WTC11 (cell line): ENCODE measurements around the gene RABAC1. TPM values are rescaled to one million over a fixed set of nuclear protein-coding genes. Genes with fewer than 3 reads are reported as not detected.

Experiments used
- ATAC-seq: fragments of 200-7000 bp; cut with Tn5 transposase; 2 replicates; pipeline ENCODE4 v1.10.0; 2021; ENCODE audit warnings: mild to moderate bottlenecking, moderate library complexity
- CTCF ChIA-PET: fragments of 300-600 bp; sonication (Branson Sonifier 250); formaldehyde crosslinking; loops from one replicate; lab custom pipeline; 2021; ENCODE audit warnings: antibody characterized with exemption; lab: Charles Lee
- POLR2A ChIA-PET: fragments of 350-600 bp; sonication (Branson Sonifier 250); formaldehyde crosslinking; loops from one replicate; lab custom pipeline; 2021; ENCODE audit warnings: antibody characterized with exemption; lab: Charles Lee
- DNase-seq: peaks from one replicate; pipeline ENCODE4 v3.0.0; 2021; ENCODE audit warnings: low spot score
- H3K27ac Mint-ChIP-seq: 2 replicates; pipeline ENCODE4 v1.8.0; 2021; ENCODE audit warnings: mixed read lengths
- H3K27me3 Mint-ChIP-seq: 2 replicates; pipeline ENCODE4 v1.8.0; 2021; ENCODE audit warnings: low read depth, mild to moderate bottlenecking, moderate library complexity, mixed read lengths
- H3K36me3 Mint-ChIP-seq: 2 replicates; pipeline ENCODE4 v1.8.0; 2021; ENCODE audit warnings: mixed read lengths
- H3K4me1 Mint-ChIP-seq: 2 replicates; pipeline ENCODE4 v1.8.0; 2022; ENCODE audit warnings: mixed read lengths
- H3K4me3 Mint-ChIP-seq: 2 replicates; pipeline ENCODE4 v1.8.0; 2021; ENCODE audit warnings: mild to moderate bottlenecking, moderate library complexity, mixed read lengths
- H3K9me3 Mint-ChIP-seq: 2 replicates; pipeline ENCODE4 v1.8.0; 2021; ENCODE audit warnings: mixed read lengths
- CREM ChIP-seq: sonication (generic); formaldehyde crosslinking; IDR thresholded peaks from 2 replicates; pipeline ENCODE4 v1.8.1; 2022; ENCODE audit warnings: mild to moderate bottlenecking, missing genetic modification reagents, moderate library complexity
- GRHL2 ChIP-seq: fragments of 250-450 bp; sonication (Bioruptor Pico); IDR thresholded peaks from 2 replicates; pipeline ENCODE4 v1.8.0; 2022; ENCODE audit warnings: mild to moderate bottlenecking, moderate library complexity; ENCODE audit not compliant: insufficient replicate concordance, severe bottlenecking
- JAZF1 ChIP-seq: fragments of 250-450 bp; sonication (Bioruptor Pico); IDR thresholded peaks from 2 replicates; pipeline ENCODE4 v1.9.0; 2021; ENCODE audit warnings: moderate library complexity, mild to moderate bottlenecking, inconsistent platforms
- KAT7 ChIP-seq: sonication (generic); formaldehyde crosslinking; IDR thresholded peaks from 2 replicates; pipeline ENCODE4 v1.8.1; 2023; ENCODE audit warnings: missing genetic modification reagents, mild to moderate bottlenecking, borderline replicate concordance
- SOX15 ChIP-seq: fragments of 250-450 bp; sonication (Bioruptor Pico); IDR thresholded peaks from 2 replicates; pipeline ENCODE4 v1.9.0; 2021; ENCODE audit warnings: mild to moderate bottlenecking
- ZNF263 ChIP-seq: sonication (generic); formaldehyde crosslinking; IDR thresholded peaks from 2 replicates; pipeline ENCODE4 v1.8.1; 2022; ENCODE audit warnings: low read depth, mild to moderate bottlenecking, moderate library complexity, missing genetic modification reagents
- ZNF317 ChIP-seq: sonication (generic); formaldehyde crosslinking; IDR thresholded peaks from 2 replicates; pipeline ENCODE4 v1.8.1; 2023; ENCODE audit warnings: low read depth, mild to moderate bottlenecking, moderate library complexity, missing genetic modification reagents, borderline replicate concordance
- total RNA-seq: library from RNA; stranded (reverse); gene quantifications from 3 replicates; pipeline ENCODE4 v1.2.3, GENCODE V29; 2021
- TF ChIP-seq, protein P1 (sequence below): fragments of 250-450 bp; sonication (Bioruptor Pico); IDR thresholded peaks from 2 replicates; pipeline ENCODE4 v2.1.2; 2022; ENCODE audit warnings: mild to moderate bottlenecking, moderate library complexity
- TF ChIP-seq, protein P2 (sequence below): sonication (generic); formaldehyde crosslinking; IDR thresholded peaks from 2 replicates; pipeline ENCODE4 v1.8.1; 2023; ENCODE audit warnings: mild to moderate bottlenecking, missing genetic modification reagents
- TF ChIP-seq, protein P3 (sequence below): fragments of 200-600 bp; IDR thresholded peaks from 2 replicates; pipeline ENCODE4 v1.8.0; 2022; ENCODE audit warnings: antibody characterized with exemption
- TF ChIP-seq, protein P4 (sequence below): fragments of 250-450 bp; sonication (Bioruptor Pico); IDR thresholded peaks from 2 replicates; pipeline ENCODE4 v1.9.0; 2021; ENCODE audit warnings: mild to moderate bottlenecking
- TF ChIP-seq, protein P5 (sequence below): sonication (generic); formaldehyde crosslinking; IDR thresholded peaks from 2 replicates; pipeline ENCODE4 v1.8.1; 2023; ENCODE audit warnings: mild to moderate bottlenecking, missing genetic modification reagents, moderate library complexity
- TF ChIP-seq, protein P6 (sequence below): fragments of 250-450 bp; sonication (Bioruptor Pico); IDR thresholded peaks from 2 replicates; pipeline ENCODE4 v1.9.0; 2021; ENCODE audit warnings: mild to moderate bottlenecking, borderline replicate concordance
- TF ChIP-seq, protein P7 (sequence below): sonication (generic); formaldehyde crosslinking; IDR thresholded peaks from 2 replicates; pipeline ENCODE4 v1.8.1; 2023; ENCODE audit warnings: mild to moderate bottlenecking, moderate library complexity, missing genetic modification reagents
- TF ChIP-seq, protein P8 (sequence below): sonication (generic); formaldehyde crosslinking; IDR thresholded peaks from 2 replicates; pipeline ENCODE4 v1.8.1; 2022; ENCODE audit warnings: mild to moderate bottlenecking, missing genetic modification reagents, moderate library complexity, borderline replicate concordance

Gene RABAC1
- total RNA-seq, 1 experiment from 2014 or later: 159 TPM

DNA sequence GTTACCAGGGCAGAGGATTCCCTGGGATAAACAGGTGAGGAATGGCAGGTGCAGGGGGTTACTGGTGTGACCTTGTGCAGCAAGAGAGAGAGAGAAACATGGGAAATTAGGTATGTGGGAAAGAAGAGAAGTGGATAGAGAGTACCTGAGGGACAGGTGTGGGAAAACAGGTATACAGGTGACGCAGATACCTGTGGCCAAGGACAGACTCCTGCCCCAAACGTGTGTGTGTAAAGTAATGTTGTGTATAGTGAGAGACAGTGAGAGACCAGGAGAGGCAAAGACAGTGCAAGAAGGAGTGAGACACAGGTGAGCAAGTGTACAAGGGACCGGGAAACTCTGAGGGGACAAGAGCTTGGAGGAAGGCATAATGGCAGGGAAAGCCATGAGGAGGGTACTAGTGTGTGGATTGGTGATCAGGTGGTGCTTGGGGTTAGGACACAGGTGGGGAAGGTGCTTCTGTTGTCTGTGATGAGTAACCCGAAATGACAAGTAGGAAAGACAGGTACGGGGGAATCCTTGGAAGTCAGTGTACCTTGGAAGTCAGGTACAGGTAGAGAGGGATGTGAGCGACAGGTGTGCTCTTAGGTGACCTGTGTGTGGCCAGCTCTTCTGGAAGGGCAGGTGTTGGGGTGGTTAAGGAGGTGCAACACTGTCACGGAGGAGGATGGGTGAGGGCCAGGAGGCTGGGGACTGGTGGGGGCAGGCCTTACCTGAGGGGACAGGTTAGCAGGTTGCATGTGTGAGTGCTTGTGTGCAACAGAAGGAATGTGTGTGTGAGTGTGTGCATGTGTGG, 33.7 kb downstream of the RABAC1 start:
- Mint-ChIP-seq H3K36me3 (no peaks in the 10 kb centered on the region), H3K4me3 (no peak overlapping the region), H3K9me3 (no peaks in the 10 kb centered on the region), H3K4me1 (peaks cover 22% of the 10 kb centered on the region)
- ATAC-seq (no peak), DNase-seq (no peak)
- TF ChIP-seq, protein P1, sequence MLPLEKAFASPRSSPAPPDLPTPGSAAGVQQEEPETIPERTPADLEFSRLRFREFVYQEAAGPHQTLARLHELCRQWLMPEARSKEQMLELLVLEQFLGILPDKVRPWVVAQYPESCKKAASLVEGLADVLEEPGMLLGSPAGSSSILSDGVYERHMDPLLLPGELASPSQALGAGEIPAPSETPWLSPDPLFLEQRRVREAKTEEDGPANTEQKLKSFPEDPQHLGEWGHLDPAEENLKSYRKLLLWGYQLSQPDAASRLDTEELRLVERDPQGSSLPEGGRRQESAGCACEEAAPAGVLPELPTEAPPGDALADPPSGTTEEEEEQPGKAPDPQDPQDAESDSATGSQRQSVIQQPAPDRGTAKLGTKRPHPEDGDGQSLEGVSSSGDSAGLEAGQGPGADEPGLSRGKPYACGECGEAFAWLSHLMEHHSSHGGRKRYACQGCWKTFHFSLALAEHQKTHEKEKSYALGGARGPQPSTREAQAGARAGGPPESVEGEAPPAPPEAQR (CRISPR knock-in tag): no peak
- no peak for TF ChIP-seq CREM
- TF ChIP-seq, protein P2, sequence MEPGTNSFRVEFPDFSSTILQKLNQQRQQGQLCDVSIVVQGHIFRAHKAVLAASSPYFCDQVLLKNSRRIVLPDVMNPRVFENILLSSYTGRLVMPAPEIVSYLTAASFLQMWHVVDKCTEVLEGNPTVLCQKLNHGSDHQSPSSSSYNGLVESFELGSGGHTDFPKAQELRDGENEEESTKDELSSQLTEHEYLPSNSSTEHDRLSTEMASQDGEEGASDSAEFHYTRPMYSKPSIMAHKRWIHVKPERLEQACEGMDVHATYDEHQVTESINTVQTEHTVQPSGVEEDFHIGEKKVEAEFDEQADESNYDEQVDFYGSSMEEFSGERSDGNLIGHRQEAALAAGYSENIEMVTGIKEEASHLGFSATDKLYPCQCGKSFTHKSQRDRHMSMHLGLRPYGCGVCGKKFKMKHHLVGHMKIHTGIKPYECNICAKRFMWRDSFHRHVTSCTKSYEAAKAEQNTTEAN (CRISPR knock-in tag): no peak
- TF ChIP-seq, protein P3, sequence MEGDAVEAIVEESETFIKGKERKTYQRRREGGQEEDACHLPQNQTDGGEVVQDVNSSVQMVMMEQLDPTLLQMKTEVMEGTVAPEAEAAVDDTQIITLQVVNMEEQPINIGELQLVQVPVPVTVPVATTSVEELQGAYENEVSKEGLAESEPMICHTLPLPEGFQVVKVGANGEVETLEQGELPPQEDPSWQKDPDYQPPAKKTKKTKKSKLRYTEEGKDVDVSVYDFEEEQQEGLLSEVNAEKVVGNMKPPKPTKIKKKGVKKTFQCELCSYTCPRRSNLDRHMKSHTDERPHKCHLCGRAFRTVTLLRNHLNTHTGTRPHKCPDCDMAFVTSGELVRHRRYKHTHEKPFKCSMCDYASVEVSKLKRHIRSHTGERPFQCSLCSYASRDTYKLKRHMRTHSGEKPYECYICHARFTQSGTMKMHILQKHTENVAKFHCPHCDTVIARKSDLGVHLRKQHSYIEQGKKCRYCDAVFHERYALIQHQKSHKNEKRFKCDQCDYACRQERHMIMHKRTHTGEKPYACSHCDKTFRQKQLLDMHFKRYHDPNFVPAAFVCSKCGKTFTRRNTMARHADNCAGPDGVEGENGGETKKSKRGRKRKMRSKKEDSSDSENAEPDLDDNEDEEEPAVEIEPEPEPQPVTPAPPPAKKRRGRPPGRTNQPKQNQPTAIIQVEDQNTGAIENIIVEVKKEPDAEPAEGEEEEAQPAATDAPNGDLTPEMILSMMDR: no peak
- TF ChIP-seq, protein P4, sequence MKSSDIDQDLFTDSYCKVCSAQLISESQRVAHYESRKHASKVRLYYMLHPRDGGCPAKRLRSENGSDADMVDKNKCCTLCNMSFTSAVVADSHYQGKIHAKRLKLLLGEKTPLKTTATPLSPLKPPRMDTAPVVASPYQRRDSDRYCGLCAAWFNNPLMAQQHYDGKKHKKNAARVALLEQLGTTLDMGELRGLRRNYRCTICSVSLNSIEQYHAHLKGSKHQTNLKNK: no peak
- TF ChIP-seq, all 79 proteins: peak for 0
- Mint-ChIP-seq H3K27me3 (peaks cover 19% of the 10 kb centered on the region), H3K27ac (no peak overlapping the region)
- CTCF ChIA-PET: no interaction called here
- POLR2A ChIA-PET: no interaction called here

DNA sequence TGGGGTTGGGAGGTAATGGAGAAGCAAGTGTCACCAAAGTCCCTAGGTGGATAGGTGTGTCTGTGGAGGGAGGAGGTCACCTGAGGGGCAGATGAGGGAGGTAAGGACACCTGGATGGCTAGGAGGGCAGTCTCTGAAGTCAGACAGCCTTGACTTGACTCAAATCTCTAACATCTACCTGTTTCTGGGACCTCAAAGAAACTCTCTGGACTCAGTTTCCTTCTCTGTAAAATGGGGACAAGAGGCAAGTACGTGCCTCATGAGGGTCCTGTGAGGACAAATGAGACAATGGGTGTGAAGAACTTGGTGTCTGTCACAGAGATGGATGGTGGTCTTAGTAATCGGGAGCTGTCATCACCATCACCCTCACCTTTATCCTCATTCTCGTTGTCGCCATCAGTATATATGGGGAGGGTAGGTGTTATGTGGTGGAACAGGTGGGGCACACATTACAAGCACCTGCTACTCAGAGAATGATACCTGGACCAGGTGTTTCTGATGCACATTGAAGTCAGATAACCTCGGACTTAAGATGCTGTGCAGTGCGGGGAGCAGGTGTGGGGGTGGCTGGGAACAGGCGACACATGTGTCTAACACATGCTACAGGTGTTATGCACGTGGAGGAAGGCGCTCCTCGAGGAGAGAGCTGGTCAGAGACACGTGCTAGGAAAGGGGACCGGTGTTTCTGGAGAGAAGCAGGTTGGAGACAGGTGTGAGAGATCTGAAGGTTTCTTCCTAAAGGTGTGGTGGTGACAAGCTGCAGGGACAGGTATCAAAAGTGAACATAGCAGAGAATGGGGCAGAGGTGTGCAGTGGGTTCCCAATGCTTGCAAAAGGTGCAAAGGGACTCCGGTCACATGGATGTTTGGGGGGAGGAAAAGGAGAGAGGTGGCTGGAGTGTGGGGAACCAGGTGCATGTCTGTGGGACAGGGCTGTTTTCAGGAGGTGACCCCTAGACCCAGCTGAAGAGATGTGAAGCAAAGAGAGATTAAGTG, 34.7 kb downstream of the RABAC1 start:
- CTCF ChIA-PET: no interaction called here
- H3K36me3 Mint-ChIP-seq: no peaks in the 10 kb centered on the region

More for the DNA sequence above, 34.7 kb downstream of the RABAC1 start:
- Mint-ChIP-seq H3K9me3 (no peaks in the 10 kb centered on the region), H3K27me3 (peaks cover 9% of the 10 kb centered on the region), H3K4me1 (peaks cover 17% of the 10 kb centered on the region), H3K4me3 (no peak overlapping the region), H3K27ac (no peak overlapping the region)
- TF ChIP-seq, protein P5, sequence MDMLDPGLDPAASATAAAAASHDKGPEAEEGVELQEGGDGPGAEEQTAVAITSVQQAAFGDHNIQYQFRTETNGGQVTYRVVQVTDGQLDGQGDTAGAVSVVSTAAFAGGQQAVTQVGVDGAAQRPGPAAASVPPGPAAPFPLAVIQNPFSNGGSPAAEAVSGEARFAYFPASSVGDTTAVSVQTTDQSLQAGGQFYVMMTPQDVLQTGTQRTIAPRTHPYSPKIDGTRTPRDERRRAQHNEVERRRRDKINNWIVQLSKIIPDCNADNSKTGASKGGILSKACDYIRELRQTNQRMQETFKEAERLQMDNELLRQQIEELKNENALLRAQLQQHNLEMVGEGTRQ: no peak
- TF ChIP-seq, protein P6, sequence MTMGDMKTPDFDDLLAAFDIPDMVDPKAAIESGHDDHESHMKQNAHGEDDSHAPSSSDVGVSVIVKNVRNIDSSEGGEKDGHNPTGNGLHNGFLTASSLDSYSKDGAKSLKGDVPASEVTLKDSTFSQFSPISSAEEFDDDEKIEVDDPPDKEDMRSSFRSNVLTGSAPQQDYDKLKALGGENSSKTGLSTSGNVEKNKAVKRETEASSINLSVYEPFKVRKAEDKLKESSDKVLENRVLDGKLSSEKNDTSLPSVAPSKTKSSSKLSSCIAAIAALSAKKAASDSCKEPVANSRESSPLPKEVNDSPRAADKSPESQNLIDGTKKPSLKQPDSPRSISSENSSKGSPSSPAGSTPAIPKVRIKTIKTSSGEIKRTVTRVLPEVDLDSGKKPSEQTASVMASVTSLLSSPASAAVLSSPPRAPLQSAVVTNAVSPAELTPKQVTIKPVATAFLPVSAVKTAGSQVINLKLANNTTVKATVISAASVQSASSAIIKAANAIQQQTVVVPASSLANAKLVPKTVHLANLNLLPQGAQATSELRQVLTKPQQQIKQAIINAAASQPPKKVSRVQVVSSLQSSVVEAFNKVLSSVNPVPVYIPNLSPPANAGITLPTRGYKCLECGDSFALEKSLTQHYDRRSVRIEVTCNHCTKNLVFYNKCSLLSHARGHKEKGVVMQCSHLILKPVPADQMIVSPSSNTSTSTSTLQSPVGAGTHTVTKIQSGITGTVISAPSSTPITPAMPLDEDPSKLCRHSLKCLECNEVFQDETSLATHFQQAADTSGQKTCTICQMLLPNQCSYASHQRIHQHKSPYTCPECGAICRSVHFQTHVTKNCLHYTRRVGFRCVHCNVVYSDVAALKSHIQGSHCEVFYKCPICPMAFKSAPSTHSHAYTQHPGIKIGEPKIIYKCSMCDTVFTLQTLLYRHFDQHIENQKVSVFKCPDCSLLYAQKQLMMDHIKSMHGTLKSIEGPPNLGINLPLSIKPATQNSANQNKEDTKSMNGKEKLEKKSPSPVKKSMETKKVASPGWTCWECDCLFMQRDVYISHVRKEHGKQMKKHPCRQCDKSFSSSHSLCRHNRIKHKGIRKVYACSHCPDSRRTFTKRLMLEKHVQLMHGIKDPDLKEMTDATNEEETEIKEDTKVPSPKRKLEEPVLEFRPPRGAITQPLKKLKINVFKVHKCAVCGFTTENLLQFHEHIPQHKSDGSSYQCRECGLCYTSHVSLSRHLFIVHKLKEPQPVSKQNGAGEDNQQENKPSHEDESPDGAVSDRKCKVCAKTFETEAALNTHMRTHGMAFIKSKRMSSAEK (CRISPR knock-in tag): no peak
- no peak for TF ChIP-seq SOX15
- TF ChIP-seq ZNF317 (CRISPR knock-in tag): no peak
- TF ChIP-seq, protein P7, sequence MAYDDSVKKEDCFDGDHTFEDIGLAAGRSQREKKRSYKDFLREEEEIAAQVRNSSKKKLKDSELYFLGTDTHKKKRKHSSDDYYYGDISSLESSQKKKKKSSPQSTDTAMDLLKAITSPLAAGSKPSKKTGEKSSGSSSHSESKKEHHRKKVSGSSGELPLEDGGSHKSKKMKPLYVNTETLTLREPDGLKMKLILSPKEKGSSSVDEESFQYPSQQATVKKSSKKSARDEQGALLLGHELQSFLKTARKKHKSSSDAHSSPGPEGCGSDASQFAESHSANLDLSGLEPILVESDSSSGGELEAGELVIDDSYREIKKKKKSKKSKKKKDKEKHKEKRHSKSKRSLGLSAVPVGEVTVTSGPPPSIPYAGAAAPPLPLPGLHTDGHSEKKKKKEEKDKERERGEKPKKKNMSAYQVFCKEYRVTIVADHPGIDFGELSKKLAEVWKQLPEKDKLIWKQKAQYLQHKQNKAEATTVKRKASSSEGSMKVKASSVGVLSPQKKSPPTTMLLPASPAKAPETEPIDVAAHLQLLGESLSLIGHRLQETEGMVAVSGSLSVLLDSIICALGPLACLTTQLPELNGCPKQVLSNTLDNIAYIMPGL: no peak
- no peak for TF ChIP-seq JAZF1 (CRISPR knock-in tag)
- no peak for TF ChIP-seq KAT7 (CRISPR knock-in tag)
- no peak for TF ChIP-seq GRHL2
- TF ChIP-seq, protein P8, sequence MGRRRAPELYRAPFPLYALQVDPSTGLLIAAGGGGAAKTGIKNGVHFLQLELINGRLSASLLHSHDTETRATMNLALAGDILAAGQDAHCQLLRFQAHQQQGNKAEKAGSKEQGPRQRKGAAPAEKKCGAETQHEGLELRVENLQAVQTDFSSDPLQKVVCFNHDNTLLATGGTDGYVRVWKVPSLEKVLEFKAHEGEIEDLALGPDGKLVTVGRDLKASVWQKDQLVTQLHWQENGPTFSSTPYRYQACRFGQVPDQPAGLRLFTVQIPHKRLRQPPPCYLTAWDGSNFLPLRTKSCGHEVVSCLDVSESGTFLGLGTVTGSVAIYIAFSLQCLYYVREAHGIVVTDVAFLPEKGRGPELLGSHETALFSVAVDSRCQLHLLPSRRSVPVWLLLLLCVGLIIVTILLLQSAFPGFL (CRISPR knock-in tag): no peak
- no peak for TF ChIP-seq ZNF263
- TF ChIP-seq, protein P4: no peak
- no peak for DNase-seq
- POLR2A ChIA-PET: interaction anchor here (0.5 to 0.6 kb wide), 2 partner anchors 85 to 120 kb away, joined by 3 read pairs; no protein-coding TSS in a partner anchor
- no peak for ATAC-seq
